NCI-H526 treated with DMSO at 0.1 percent for 48 hours (cell line): ENCODE data around the gene STX12.
A peak's percentile ranks its signal among the peaks of the same experiment; 100 is the strongest.

Source experiments
- DNase-seq: peaks from one replicate; lab custom pipeline; 2025; lab: John Stamatoyannopoulos, UW

The STX12 gene

GRCh38 chr1:27772932-27773825, at the start of gene STX12:
Gene STX12, plus strand, starts transcription at chr1:27773219. Its CDS starts 89 bp downstream, at chr1:27773308.
- peak; percentile 94 for DNase-seq

- DNase-seq, result peak; percentile 45
These were observed 48.1 kb upstream of the STX12 start for GRCh38 chr1:27724961-27725373.

- peak; percentile 98 for DNase-seq
These were observed 47.4 kb upstream of the STX12 start, which contains the start of gene FAM76A for GRCh38 chr1:27725374-27726172. Gene FAM76A, plus strand, starts transcription at chr1:27725961. Its CDS starts 120 bp downstream, at chr1:27726081.

GRCh38 chr1:27726173-27727044, 46.6 kb upstream of the STX12 start:
- peak; percentile 22 for DNase-seq

- no peak for DNase-seq
These were observed 45.9 kb upstream of the STX12 start for GRCh38 chr1:27727126-27727525.

- DNase-seq, result no peak
These were observed 36.8 kb upstream of the STX12 start for GRCh38 chr1:27736252-27736651.

- DNase-seq, result no peak
These were observed 31.9 kb upstream of the STX12 start for GRCh38 chr1:27741121-27741520.

- no peak for DNase-seq
These were observed 28.5 kb upstream of the STX12 start for GRCh38 chr1:27744556-27744955.

- DNase-seq, result no peak
These were observed 27.6 kb upstream of the STX12 start for GRCh38 chr1:27745466-27745865.

- no peak for DNase-seq
These were observed 20.7 kb upstream of the STX12 start for GRCh38 chr1:27752360-27752759.

- DNase-seq, result no peak
These were observed 17.7 kb upstream of the STX12 start for GRCh38 chr1:27755286-27755685.

GRCh38 chr1:27755865-27756264, 17.2 kb upstream of the STX12 start:
- no peak for DNase-seq

GRCh38 chr1:27759236-27759635, 13.8 kb upstream of the STX12 start:
- DNase-seq, result no peak

- no peak for DNase-seq
These were observed 12.6 kb upstream of the STX12 start for GRCh38 chr1:27760426-27760825.

- no peak for DNase-seq
These were observed 11.0 kb upstream of the STX12 start for GRCh38 chr1:27762033-27762432.

- DNase-seq, result no peak
These were observed 9.7 kb upstream of the STX12 start for GRCh38 chr1:27763358-27763757.

GRCh38 chr1:27770293-27770830, 2.7 kb upstream of the STX12 start:
- no peak for DNase-seq

- DNase-seq, result no peak
These were observed 735 bp upstream of the STX12 start for GRCh38 chr1:27772036-27772931.

GRCh38 chr1:27773826-27774445, 917 bp downstream of the STX12 start:
- DNase-seq, result no peak

- DNase-seq, result no peak
These were observed 1.6 kb downstream of the STX12 start for GRCh38 chr1:27774654-27775053.
